SK-N-DZ (cell line): Measurements from ENCODE around the gene RTL10.

Experiments
- DNase-seq: peaks from one replicate; pipeline ENCODE4 v3.0.0-alpha.2; 2015; ENCODE audit warnings: low spot score

The RTL10 gene

DNA sequence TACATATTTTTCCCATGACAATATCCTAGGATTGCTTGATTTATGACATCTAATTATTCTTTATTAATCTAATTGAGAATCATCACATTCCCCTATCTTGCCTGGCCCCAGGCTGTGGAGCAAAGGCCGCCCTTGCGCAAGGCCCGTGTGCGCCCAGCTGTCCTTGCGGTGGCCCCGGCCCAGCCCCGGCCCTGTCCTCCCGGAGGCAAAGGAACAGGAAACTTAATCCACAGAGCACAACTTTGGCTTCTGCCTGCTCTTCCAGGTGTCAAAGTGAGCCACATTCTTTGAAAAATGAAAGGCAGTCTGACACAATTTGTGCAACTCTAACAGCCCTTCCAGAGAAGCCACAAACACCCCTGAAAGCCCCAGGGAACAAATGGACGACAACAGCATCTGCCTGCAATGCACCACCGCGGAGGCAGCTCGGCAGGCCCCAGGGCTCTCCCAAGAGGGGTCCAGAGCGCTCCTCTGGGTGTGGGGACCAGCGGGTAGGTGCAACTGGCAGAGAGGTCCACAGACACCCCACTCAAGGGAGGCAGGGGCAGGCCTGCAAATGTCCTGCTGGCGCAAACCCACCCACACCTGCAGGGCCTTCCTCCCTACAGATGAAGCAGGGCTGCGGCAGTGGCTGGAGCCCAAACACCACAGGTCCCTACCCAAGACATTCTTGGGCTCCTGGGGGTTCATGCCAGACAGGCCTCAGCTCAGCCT lies 30.3 kb downstream of the RTL10 start:
- DNase-seq: no peak

DNA sequence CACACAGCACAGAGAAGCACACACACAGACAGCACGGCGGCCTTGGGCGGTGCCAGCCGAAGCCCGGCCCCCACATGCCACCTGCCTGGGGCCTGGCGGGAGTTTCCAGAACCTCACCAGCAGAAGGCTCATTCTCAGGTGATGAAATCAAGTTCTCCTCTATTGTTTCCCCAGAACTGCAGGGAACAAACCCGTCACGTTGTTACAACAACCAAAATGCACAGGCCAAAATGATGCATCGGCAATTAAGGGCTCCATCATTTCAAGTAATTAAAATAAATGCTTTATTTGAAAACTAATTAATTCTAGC lies 30.8 kb downstream of the RTL10 start:
- no peak for DNase-seq

DNA sequence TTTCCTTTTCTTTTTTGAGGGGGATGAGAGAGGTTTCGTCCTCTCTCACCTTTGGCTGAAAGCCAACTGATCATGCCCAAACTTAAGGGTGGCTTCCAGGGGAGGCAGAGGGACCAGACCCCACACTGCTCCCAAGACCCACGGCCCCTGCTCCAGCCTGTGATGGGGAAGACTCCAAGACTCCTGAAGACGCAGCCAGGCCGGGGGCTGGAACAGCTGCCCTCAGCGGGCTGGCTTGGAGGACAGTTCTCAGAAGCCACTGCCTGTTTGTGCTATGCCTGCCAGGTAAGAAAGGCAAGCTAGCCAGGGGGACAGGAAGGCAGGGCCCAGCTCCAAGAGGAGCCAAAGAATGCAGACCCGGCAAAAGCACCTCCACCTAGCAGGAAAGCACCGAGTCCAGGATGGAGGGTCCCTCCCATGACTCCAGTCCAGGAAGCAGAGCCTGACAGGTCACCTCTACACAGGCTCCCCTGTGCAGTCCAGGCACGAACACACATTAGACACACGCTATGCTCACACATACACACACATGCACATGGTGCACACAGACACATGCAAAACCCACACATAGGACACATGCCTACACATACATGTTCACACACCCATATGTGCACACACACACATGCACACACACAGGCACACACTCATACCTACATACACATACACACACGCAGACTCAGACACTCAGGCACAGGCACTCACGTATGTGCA lies 31.3 kb downstream of the RTL10 start:
- DNase-seq: no peak

DNA sequence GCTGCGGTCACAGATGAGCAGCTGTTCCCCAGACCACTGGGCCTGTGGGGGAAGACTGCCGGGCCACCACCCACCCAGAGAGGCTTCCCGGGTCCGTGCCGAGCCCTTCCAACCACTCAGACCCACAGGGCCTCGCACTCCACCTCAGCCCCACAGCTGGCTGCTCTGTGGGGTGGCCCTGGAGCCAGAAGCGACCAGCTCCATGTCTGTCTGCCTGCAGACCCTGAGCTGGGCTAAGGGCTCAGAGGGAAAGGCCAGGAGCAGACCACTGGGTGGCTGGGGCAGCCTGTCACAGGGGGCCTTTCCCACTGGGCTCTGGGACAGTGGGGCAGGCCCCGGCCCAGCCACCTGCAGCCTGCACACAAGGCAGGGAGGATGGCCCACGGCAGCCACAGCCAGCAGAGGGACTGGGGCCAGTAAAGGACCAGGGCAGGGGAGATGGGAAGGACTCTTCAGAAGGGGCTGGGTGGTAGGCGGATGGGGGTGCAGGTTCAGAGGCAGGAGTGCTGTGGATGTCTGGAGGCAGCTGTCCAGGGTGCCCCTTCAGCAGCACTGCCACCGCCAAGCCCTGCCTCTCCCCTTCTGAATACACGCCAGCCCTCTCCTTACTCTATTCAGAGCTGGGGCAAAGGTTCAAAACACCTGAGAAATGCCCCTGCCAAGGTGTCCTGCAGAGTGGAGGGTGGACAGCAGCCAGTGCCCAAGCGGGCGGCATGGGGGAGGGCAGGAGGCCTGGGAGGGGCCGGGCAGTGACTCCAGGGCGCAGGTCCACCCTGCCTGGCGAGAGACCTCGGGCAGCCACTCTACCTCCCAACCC lies 32.2 kb downstream of the RTL10 start:
- no peak for DNase-seq

DNA sequence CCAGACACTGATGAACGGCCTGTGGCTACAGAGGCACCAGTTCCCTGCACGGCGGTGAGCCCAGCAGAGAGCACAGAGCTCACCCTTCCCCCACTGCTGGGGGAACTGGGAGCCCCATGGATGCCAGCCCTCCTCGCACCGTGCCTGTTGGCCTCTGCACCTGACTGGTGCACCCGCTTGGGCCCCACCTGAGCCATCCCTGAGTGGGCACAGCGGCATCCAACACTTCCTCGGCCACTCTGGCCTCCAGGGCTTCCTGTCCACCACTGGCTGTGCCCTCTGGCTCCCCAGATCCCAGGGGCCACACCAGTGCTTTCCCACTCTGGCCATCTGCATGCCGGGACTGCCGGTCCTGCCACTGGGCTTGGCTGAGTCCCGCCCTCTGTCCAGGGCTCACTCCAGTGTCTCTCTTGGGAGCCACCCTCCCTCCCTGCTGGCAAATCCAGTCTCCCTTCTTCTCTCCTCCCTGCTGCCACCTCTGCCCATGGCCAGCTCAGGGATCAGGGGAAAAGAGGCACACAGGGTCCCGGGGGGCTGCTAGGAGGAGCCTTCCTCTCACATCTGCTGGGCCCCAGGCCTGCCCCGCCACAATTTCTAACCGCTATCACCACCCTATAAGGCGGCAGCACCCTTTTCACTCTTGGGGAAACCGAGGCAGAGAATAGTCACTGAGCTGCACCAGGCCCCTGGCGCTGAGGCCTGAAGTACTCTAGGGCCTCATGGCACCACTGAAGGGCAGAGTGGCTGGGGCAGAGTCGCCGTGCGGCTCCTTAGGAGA lies 33.0 kb downstream of the RTL10 start:
- no peak for DNase-seq

DNA sequence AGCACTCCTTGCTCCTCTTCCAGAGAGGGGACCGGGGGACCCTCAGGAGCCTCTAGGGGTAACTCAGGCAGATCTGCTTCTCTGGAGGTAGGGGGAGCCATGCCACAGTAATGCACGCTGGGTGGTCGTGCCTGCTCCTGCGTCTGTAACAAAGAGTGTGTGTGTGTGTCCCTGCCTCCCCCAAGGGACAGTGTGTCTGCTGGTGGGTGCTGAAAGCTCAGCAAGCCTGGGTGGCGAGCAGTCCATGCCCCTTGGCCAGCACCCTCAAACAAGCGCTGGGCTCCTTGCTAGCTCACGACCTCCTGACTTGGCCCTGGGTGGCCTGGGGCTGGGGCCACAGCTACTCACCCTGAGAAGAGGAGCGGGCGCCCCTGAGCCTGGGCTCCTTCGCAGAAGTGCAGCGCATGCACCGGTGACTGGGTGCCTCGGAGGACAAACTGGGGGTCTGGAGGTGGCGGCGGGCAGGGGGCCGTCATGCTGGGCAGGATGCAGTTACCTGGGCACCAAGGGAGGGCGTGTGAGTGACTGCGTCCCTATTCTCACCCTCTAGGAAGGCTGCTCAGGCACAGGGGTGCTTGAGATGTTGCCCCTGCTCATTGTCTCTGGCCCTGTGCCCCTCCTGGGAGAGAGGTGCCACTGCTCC lies 33.7 kb downstream of the RTL10 start:
- DNase-seq: no peak

DNA sequence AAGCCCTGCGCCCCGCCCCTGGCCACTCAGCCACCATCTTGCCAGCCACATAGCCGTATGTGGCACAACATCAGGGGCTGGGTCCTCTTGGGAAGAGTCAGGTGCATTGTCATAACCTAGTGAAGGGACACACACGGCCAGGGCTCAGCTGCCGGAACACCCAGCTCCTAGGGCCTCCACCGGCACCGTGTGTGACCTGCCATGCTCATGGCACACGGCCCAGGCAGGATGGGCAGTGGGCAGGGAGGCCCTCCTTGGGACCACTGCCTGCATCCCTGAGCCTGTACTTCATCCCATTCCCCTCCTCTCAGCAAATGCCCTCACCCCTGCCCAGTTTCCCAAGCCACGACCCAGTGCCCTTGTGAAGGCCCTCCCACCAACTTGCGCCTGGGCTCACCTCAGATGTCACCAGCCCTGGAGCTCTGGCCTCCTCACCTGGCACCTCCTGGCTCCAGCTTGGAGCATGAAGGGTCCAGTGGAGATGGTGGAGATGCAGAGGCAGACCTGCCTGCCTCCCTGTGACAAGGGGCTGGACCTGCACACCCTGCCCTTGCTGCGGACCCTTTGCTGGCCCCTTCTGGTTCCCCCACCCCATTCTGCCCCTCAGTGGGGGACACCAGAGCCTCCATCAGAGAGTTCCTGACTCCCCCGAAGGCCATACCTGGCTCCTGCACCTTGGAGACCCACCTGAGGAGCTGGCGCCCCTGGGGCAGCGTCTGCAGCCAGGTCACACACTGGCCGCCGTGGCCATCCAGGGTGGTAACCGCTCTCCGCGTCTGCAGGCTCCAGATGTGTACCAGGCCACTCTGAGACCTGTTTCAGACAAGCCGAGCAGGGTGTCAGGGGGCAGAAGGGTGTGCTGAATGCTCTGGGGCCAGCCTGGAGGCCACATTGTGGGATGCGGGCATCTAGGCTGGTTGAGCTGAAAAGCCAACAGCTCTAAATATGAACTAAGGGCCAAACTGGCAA lies 34.5 kb downstream of the RTL10 start:
- DNase-seq: no peak

DNA sequence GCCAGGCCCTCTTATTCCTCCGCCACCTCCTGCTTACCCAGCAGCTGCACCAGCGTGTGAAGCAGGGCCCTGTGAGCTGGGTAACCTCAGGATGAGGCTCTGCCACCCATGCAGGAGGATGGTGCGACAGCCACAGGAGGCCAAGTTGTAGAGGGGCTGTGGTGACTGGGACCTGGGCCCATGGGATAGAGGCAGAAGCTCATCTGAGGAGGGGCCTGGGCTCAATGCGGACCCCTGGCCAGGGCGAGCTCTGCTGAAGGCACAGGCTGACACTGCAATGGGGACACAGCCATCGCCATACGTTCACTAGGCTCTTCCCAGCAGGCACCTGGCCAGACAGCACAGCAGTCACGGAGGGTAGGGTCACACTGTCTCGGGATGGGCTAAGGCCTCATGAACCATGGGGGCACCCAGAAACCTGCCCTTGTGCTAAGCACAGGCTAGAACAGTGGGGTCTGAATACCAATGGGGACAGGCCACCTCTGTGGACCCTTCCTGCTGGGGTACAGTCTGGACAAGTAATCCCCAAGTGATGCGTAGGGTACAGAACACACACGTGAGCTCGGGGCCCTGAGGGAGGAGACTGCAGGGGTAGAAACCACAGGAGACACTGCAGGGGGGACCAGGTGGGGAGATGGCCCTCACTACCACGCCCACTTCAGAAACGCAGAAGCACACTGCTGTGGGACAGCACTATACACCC lies 35.3 kb downstream of the RTL10 start:
- DNase-seq: no peak

DNA sequence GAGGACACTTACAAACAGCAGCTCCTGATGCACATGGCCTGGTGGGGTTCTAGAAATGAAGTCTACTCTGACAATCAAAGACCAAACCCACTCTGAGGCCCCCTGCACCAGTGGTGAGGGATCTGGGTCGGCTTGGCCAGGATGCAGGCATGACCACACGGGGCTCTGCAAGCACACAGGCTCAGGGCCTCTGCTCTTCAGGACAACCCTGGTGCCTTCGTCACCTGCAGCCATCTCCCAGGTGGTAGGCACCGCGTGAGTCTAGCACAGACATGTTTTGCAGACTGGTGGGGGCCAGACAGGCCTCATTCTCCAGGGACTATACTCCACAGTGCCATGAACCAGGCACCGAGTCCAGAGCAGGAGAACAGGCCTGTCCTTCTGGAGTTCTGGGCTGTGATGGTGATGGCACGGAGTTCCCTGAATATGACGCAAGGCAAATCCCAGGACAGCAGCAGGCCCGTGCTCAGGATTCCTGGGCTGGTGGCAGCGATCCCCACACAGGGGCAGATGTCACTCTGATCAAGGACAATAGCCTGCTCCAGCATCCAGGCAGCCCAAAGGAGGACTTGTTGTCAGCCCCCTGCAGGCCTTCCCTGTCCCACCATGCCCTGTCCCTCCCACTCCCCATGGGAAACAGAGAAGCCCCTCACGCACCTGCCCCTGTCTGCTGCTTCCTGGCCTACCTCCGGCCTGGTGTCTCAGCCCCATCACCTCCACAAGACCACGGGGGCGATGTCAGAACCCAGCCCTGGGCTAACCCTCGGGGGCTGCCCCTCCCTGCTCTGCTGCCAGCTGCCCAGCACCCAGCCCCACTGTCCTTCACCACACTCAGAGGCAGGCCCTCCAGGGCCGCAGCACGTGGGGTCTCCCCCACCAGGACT lies 36.1 kb downstream of the RTL10 start:
- no peak for DNase-seq

DNA sequence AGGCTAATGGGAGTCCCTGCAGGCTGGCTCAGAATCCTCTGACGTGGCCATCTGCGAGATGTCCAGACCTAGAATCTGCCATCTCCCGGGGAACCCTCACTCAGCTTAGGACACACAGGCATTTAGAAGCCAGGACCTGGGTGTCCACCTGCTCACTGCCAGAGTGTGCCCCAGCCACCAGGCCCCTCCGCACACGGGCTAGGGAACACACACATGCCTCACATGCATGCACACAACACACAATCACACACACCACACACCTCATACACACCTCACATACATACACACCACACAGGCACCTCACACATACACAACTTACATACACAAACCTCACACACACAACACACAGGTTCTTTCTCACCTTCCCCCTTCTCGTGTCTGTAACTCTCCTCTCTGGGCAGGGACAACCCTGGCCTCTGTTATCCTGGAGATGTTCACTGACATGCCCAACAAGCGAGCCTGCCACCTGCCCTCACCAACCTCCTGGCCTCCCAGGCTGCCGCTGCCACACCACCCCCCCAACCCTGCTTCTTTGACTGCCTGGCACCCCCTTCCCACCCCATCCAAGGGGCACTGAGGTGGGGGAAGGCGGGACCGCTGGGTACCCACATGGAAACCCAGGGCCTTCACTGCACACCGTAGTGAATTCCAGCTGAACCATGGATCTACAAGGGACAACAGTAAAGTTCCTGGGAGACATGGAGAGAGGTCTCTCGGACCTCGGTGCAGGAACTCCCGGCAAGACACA lies 38.1 kb downstream of the RTL10 start:
- DNase-seq: no peak

DNA sequence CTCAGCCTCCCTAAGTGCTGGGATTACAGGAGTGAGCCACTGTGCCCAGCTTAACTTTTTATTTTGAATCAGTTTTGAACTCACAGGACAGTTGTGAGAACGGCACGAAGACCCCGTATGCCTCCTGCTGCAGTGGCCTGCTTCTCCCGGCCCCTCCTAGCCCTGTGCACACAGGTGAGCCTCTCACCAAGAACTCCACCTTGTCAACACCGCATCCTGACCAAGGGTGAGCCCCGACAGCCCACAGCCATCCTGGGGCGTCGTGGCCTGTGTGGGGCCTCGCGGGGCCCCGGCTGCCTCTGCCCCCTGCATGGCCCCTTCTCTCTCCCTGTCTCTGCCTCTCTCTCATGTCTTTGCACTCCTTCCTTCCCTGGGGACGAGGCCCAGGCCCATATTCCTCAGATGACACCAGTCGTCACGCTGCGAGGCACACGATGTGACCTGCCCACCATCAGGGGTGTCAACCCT lies 38.8 kb downstream of the RTL10 start:
- no peak for DNase-seq

DNA sequence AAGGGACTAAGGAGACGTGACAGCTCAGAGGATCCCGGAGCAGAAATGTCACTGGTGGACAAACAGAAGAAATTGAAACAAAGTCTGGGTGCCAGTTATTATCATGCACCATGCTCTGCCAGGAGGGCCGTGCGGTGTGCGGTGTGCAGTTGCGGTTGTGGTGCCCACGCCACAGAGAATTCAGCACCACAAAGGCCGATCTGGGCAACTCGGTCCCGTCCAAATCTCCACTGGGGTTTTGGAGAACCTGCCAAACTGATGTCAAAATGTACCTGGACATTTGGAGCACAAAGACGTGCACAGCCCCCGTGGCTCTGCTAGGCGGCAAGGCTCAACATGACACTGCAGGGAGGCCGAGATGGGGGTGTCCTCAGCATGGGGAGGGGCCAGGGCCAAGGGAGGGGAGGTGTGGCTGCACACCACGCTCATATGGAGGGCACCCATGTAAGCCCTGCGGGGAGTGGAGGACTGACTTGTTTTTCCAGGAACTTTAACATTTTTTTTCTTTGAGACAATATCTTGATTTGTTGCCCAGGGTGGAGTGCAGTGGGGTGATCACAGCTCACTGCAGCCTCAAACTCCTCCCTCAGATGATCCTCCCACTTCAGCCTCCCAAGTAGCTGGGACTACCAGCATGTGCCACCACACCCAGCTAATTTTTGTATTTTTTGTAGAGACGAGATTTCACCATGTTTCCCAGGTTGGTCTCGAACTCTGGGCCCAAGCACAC lies 39.4 kb downstream of the RTL10 start:
- DNase-seq: no peak

DNA sequence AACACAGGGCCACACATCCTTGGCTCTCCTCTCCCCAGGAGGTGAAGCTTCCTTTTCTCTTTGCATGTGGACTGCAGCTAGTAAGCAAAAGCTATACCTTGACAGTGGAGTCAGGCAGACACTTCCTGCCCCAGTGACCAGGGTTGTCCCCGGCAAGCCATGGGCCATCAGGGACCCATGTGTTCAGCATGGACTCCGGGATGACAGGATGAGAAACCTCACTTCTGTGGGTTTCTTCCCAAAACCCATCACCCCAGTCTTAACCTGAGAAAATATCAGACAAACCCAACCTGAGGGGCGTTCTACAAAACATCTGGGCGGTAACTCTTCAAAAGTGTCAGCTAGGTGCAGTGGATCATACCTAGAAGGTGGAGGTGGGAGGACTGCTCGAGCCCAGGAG lies 40.2 kb downstream of the RTL10 start:
- no peak for DNase-seq

DNA sequence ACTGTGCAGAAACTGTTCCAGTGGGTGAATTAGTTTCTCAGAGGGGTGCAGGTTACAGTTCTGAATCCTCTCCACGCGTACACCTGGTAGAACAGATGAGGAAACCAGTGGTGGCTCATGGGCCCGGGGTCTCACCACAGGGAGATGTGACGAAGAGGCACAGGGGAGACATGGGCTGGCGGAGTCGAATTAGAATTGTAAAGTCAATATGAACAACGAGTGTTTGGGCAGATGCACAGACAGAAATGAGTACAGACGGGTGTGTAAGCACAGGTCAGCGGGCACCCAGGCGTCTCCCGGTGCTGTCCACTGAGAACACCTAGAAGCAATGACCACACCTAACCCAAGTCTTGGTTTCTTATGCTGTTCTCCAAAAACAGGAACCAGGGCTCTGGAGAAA lies 41.8 kb downstream of the RTL10 start:
- DNase-seq: no peak

DNA sequence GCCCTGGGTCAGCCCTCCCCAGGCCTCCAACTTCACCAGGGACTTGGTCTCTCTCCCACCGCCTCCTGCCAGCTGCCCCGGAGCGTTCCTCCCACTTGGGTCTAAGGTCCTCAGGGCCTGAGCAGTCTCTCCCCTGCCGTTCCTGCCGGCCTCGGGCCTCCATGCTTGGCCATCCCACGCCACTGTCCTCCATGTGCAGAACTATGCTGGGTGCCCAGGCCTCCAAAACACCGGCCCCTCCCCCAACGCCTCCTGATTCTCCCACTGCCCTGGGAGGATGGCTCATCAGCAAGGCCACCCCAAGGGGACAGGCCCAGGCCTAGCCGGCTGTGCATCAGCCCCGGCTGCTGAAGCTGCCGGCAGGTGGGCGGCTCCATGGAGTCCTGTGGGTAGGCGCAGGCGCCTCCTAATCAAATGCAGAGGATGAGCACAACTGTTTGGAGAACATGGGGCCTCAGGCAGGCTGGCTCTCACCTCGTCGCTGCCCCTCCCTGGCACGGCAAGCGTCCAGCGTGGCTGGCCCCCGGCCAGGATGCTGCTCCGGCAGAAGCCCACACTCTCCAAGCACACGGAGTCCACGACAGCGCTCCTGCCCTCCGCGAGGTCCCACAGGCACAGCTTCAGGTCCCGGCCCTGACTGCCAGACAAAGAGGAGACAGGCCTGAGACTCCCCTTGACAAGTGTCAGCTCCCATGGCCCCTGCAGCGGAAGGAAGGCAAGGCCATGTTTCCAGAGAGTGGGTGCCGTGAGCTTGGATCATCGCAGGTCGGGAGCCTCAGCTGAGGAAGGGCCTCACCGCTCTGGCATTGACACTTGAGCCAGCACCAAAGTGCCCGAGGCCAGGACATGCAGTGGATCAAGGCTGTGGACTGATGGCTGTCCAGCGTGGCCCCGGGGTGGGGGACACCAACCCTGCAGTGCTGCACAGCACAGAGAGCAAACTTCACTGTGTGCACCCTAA lies 42.6 kb downstream of the RTL10 start:
- DNase-seq: no peak

DNA sequence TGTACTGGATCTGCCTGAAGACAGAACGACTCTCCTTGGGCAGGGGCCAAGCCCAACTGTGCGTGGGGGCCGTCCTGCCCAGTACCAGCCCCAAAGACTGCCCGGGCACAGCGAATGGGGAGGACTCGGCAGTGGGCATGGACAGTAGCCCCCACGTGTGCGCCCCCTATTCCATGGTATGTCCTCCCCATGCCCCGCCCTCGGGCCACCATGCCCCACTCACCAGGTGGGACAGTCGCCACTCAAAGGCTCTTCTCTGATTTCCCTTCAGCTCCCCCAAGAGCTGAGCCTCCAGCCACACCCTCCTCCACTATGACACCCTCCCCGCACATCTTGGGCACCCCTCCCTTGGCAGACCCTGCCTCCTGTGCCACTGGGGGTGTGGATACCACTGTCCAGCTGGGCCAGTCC lies 43.5 kb downstream of the RTL10 start:
- no peak for DNase-seq
